H9 (cell line): ENCODE data around the gene KAZALD1. TPM values are rescaled to one million over a fixed set of nuclear protein-coding genes. Genes with fewer than 3 reads are reported as not detected.

Experiments used
- DNase-seq: peaks from one replicate; pipeline ENCODE4 v3.0.0-alpha.2; 2017
- H2AFZ ChIP-seq: one replicate; pipeline ENCODE4 v1.6.1; 2013; ENCODE audit warnings: mild to moderate bottlenecking, low read length, control low read depth, moderate library complexity
- H2AK5ac ChIP-seq: 2 replicates; pipeline ENCODE4 v1.6.1; 2013; ENCODE audit warnings: low read length, control low read depth, mixed read lengths; ENCODE audit not compliant: insufficient read length
- H2BK120ac ChIP-seq: one replicate; pipeline ENCODE4 v1.6.1; 2013; ENCODE audit warnings: low read depth, mild to moderate bottlenecking, low read length, control low read depth, inconsistent platforms; ENCODE audit not compliant: poor library complexity, severe bottlenecking
- H2BK12ac ChIP-seq: 2 replicates; pipeline ENCODE4 v1.6.1; 2013; ENCODE audit warnings: low read length, control low read depth, mixed read lengths, low read depth; ENCODE audit not compliant: insufficient read length
- H2BK15ac ChIP-seq: 2 replicates; pipeline ENCODE4 v1.6.1; 2013; ENCODE audit warnings: low read depth, low read length, control low read depth
- H2BK20ac ChIP-seq: one replicate; pipeline ENCODE4 v1.6.1; 2013; ENCODE audit warnings: low read depth, mild to moderate bottlenecking, low read length, control low read depth, inconsistent platforms; ENCODE audit not compliant: poor library complexity, severe bottlenecking
- H2BK5ac ChIP-seq: 2 replicates; pipeline ENCODE4 v1.6.1; 2013; ENCODE audit warnings: low read length, control low read depth, mixed read lengths; ENCODE audit not compliant: insufficient read length
- H3K14ac ChIP-seq: 2 replicates; pipeline ENCODE4 v1.6.1; 2013; ENCODE audit warnings: low read length, control low read depth; ENCODE audit not compliant: insufficient read depth
- H3K18ac ChIP-seq: 2 replicates; pipeline ENCODE4 v1.6.1; 2013; ENCODE audit warnings: low read depth, mild to moderate bottlenecking, mixed read lengths, low read length, control low read depth; ENCODE audit not compliant: insufficient read length
- H3K23ac ChIP-seq: 2 replicates; pipeline ENCODE4 v1.6.1; 2013; ENCODE audit warnings: low read length, control low read depth, mixed read lengths, low read depth; ENCODE audit not compliant: insufficient read length
- H3K23me2 ChIP-seq: 2 replicates; pipeline ENCODE4 v1.6.1; 2013; ENCODE audit warnings: low read depth, mild to moderate bottlenecking, mixed read lengths, low read length, control low read depth; ENCODE audit not compliant: insufficient read length, poor library complexity, severe bottlenecking
- H3K27ac ChIP-seq: 2 replicates; pipeline ENCODE4 v1.5.1; 2013; ENCODE audit warnings: low read length, control low read depth, mixed read lengths, low read depth; ENCODE audit not compliant: insufficient read length
- H3K27me3 ChIP-seq: 2 replicates; pipeline ENCODE4 v1.6.1; 2013; ENCODE audit warnings: low read length, control low read depth, inconsistent platforms; ENCODE audit not compliant: insufficient read depth
- H3K4ac ChIP-seq: 2 replicates; pipeline ENCODE4 v1.6.1; 2013; ENCODE audit warnings: low read depth, mild to moderate bottlenecking, control low read depth, inconsistent platforms, low read length, moderate library complexity
- H3K4me1 ChIP-seq: 2 replicates; pipeline ENCODE4 v1.6.1; 2013; ENCODE audit warnings: low read length, control low read depth, inconsistent platforms; ENCODE audit not compliant: insufficient read depth
- H3K4me2 ChIP-seq: 2 replicates; pipeline ENCODE4 v1.6.1; 2013; ENCODE audit warnings: low read length, control low read depth, mixed read lengths; ENCODE audit not compliant: insufficient read length, insufficient read depth
- H3K56ac ChIP-seq: 2 replicates; pipeline ENCODE4 v1.6.1; 2013; ENCODE audit warnings: low read depth, mild to moderate bottlenecking, mixed read lengths, low read length, control low read depth; ENCODE audit not compliant: insufficient read length
- H3K79me1 ChIP-seq: 2 replicates; pipeline ENCODE4 v1.6.1; 2013; ENCODE audit warnings: low read depth, mild to moderate bottlenecking, moderate library complexity, low read length, control low read depth, inconsistent platforms; ENCODE audit not compliant: insufficient read depth, poor library complexity, severe bottlenecking
- H3K79me2 ChIP-seq: 2 replicates; pipeline ENCODE4 v1.6.1; 2013; ENCODE audit warnings: low read length, control low read depth, inconsistent platforms; ENCODE audit not compliant: insufficient read depth
- H3K9ac ChIP-seq: 2 replicates; pipeline ENCODE4 v1.6.1; 2013; ENCODE audit warnings: low read length, control low read depth, mixed read lengths; ENCODE audit not compliant: insufficient read length; ENCODE audit errors: extremely low read depth
- H3K9me3 ChIP-seq: one replicate; pipeline ENCODE4 v1.6.1; 2013; ENCODE audit warnings: low read depth, low read length, inconsistent platforms; ENCODE audit not compliant: control insufficient read depth
- H3T11ph ChIP-seq: one replicate; pipeline ENCODE4 v1.6.1; 2013; ENCODE audit warnings: mild to moderate bottlenecking, low read length, control low read depth, inconsistent platforms
- H4K20me1 ChIP-seq: one replicate; pipeline ENCODE4 v1.6.1; 2013; ENCODE audit not compliant: control insufficient read depth, insufficient read length, insufficient read depth
- H4K5ac ChIP-seq: 2 replicates; pipeline ENCODE4 v1.6.1; 2013; ENCODE audit warnings: low read depth, mild to moderate bottlenecking, mixed read lengths, low read length, control low read depth; ENCODE audit not compliant: insufficient read length
- H4K8ac ChIP-seq: replicated peaks from 2 replicates; pipeline ENCODE4 v1.6.1; 2013; ENCODE audit warnings: low read length, control low read depth, mixed read lengths, low read depth; ENCODE audit not compliant: insufficient read length
- H4K91ac ChIP-seq: 2 replicates; pipeline ENCODE4 v1.6.1; 2013; ENCODE audit warnings: low read depth, mild to moderate bottlenecking, moderate library complexity, mixed read lengths, low read length, control low read depth; ENCODE audit not compliant: insufficient read length
- H3K27ac Mint-ChIP-seq, 3 experiments: 2 replicates in 2 of 3; 3 replicates in 1 of 3; pipeline ENCODE4 v1.8.0; 2020 to 2021; ENCODE audit warnings: mixed read lengths in 3 of 3, mild to moderate bottlenecking in 1 of 3, moderate library complexity in 1 of 3
- H3K27me3 Mint-ChIP-seq: 2 replicates; pipeline ENCODE4 v1.8.0; 2021; ENCODE audit warnings: low read depth, mild to moderate bottlenecking, moderate library complexity, mixed read lengths
- H3K36me3 Mint-ChIP-seq, 3 experiments: 2 replicates in 2 of 3; 3 replicates in 1 of 3; pipeline ENCODE4 v1.8.0; 2020 to 2021; ENCODE audit warnings: low read depth in 3 of 3, mixed read lengths in 3 of 3; ENCODE audit not compliant: insufficient read depth in 1 of 3
- H3K4me1 Mint-ChIP-seq, 2 experiments: 2 replicates each; pipeline ENCODE4 v1.8.0; 2020; ENCODE audit warnings: mixed read lengths in 2 of 2
- H3K4me3 Mint-ChIP-seq, 2 experiments: 2 replicates in 1 of 2; 3 replicates in 1 of 2; pipeline ENCODE4 v1.8.0; 2020 to 2021; ENCODE audit warnings: mild to moderate bottlenecking in 2 of 2, mixed read lengths in 2 of 2, moderate library complexity in 1 of 2
- H3K9me3 Mint-ChIP-seq, 2 experiments: 2 replicates in 1 of 2; 3 replicates in 1 of 2; pipeline ENCODE4 v1.8.0; 2020; ENCODE audit warnings: mild to moderate bottlenecking in 2 of 2, mixed read lengths in 2 of 2, moderate library complexity in 1 of 2
- CTCF ChIP-seq: fragments of 200-600 bp; sonication (generic); conservative IDR thresholded peaks from 3 replicates; pipeline ENCODE4 v1.8.0; 2021; ENCODE audit warnings: antibody characterized with exemption, mild to moderate bottlenecking
- WGBS: extraction: QIAGEN DNeasy Blood & Tissue Kit; methylation state at CpG from one replicate; pipeline ENCODE4 v1.1.7; 2013; ENCODE audit warnings: missing lambda C conversion rate, low lambda C conversion rate, mixed read lengths; ENCODE audit not compliant: insufficient read length; ENCODE audit errors: extremely low coverage; 5-methylcytosine and 5-hydroxymethylcytosine counted together
- total RNA-seq: library from RNA; stranded (reverse); gene quantifications from 2 replicates; pipeline ENCODE4 v1.2.1, GENCODE V29; 2021

Gene KAZALD1
- total RNA-seq, 1 experiment from 2014 or later: 2.9 TPM

GRCh38 chr10:101014966-101015581 is 46.7 kb upstream of the KAZALD1 start:
- no peak overlapping the region for H3K56ac ChIP-seq
- H3K4me1 ChIP-seq: no peaks in the 10 kb centered on the region
- no peaks in the 10 kb centered on the region for H3K9me3 ChIP-seq
- no peak overlapping the region for H3K18ac ChIP-seq
- no peak overlapping the region for H3K23ac ChIP-seq
- peaks cover 10% of the 10 kb centered on the region for H3K23me2 ChIP-seq
- H3K27ac ChIP-seq: no peak overlapping the region
- no peak overlapping the region for H3K14ac ChIP-seq
- no peak overlapping the region for H2BK120ac ChIP-seq
- H2BK12ac ChIP-seq: no peak overlapping the region
- Mint-ChIP-seq H3K27me3 (peaks cover 63% of the 10 kb centered on the region), H3K4me1 (peaks cover 26 to 40% of the 10 kb centered on the region in 2 experiments), H3K9me3 (no peaks in the 10 kb centered on the region; a peak in 1 of 5 replicates), H3K27ac (no peak overlapping the region), H3K36me3 (no peaks in the 10 kb centered on the region), H3K4me3 (no peak overlapping the region)
- no peak overlapping the region for H2BK20ac ChIP-seq
- no peaks in the 10 kb centered on the region for H3K79me2 ChIP-seq
- H4K5ac ChIP-seq: no peak overlapping the region
- no peak overlapping the region for H4K8ac ChIP-seq
- no peak overlapping the region for H3K4me2 ChIP-seq
- no peak for TF ChIP-seq CTCF
- no peak overlapping the region for H3K9ac ChIP-seq
- H2BK5ac ChIP-seq: no peak overlapping the region
- no peak for DNase-seq
- no peak overlapping the region for H2AFZ ChIP-seq
- no peak overlapping the region for H3T11ph ChIP-seq
- H2BK15ac ChIP-seq: no peak overlapping the region
- no peak overlapping the region for H3K4ac ChIP-seq
- H2AK5ac ChIP-seq: no peak overlapping the region
- H4K20me1 ChIP-seq: no peaks in the 10 kb centered on the region
- no CpG with 5 or more reads among the region's 7 CpGs for WGBS
- peaks cover 17% of the 10 kb centered on the region; the same call in 1 of the 2 replicates for H3K27me3 ChIP-seq
- H3K79me1 ChIP-seq: no peaks in the 10 kb centered on the region
- no peak overlapping the region for H4K91ac ChIP-seq
